NCI-H2107 (cell line): ENCODE data around the gene ONECUT2.

Source experiments
- DNase-seq: peaks from one replicate; lab custom pipeline; 2025; lab: John Stamatoyannopoulos, UW

The ONECUT2 gene

GRCh38 chr18:57529151-57529550 is 94.0 kb downstream of the ONECUT2 start:
- DNase-seq = no peak

- no peak for DNase-seq
Observed at GRCh38 chr18:57533006-57533867, 98.1 kb downstream of the ONECUT2 start.

GRCh38 chr18:57533868-57534510 is 98.8 kb downstream of the ONECUT2 start:
- DNase-seq = no peak

- no peak for DNase-seq
Observed at GRCh38 chr18:57534511-57534909, 99.3 kb downstream of the ONECUT2 start.

- no peak for DNase-seq
Observed at GRCh38 chr18:57538614-57539013, 103.4 kb downstream of the ONECUT2 start.

- no peak for DNase-seq
Observed at GRCh38 chr18:57539702-57540101, 104.5 kb downstream of the ONECUT2 start.
